ENCODE results near the gene POLDIP3.

POLDIP3 gene

DNA sequence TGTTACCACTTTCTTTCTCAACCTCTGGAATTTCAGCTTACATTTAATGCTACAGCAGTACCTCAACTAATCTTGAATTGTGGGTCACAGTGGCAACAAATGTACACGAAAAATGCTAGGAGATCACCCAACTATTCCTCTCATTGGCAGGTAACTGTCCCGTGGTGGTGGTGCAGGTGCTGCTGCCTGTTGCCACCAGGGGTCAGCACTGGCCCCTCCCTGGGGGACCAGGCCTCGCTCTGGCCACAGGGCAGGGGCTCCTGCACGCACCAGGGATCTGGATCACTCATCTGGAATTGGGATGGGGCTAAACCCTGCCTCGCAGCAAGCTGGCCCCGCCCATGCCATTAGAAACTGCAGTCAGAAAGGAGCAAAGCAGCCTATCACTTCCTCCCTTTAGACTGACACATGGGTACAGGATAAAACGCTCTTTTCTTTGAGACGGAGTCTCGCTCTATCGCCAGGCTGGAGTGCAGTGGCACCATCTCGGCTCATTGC is 6.9 kb upstream of the POLDIP3 start (continued):
- TF ChIP-seq GLI4 (tag by site-specific recombination; IDR thresholded peaks at IDR 0.05), result no peak
- no peak for TF ChIP-seq ZNF10 (tag by site-specific recombination; IDR thresholded peaks at IDR 0.05)
- no peak for TF ChIP-seq ZNF837 (tag by site-specific recombination; IDR thresholded peaks at IDR 0.05)
- TF ChIP-seq ZIC2 (tag by site-specific recombination; IDR thresholded peaks at IDR 0.05), result peak; percentile 58
- 0 out of 2 replicates have a peak, but pooled peaks have one; percentile 32 for TF ChIP-seq ZNF2 (tag by site-specific recombination; IDR thresholded peaks at IDR 0.05)
- peak; percentile 63; the same call in 1 of the 2 replicates for TF ChIP-seq GLIS2 (tag by site-specific recombination; IDR thresholded peaks at IDR 0.05)
- TF ChIP-seq ZNF121 (tag by site-specific recombination; IDR thresholded peaks at IDR 0.05), result no peak
- TF ChIP-seq ZNF423 (tag by site-specific recombination; IDR thresholded peaks at IDR 0.05), result 0 out of 2 replicates have a peak, but pooled peaks have one; percentile 17
- no peak for TF ChIP-seq ZNF324 (tag by site-specific recombination; IDR thresholded peaks at IDR 0.05)
- no peak for TF ChIP-seq ZBTB7A (tag by site-specific recombination; IDR thresholded peaks at IDR 0.05; ENCODE audit: low read depth)
- peak; percentile 82 for TF ChIP-seq ZBTB17 (tag by site-specific recombination; IDR thresholded peaks at IDR 0.05)
- 0 out of 2 replicates have a peak, but pooled peaks have one; percentile 10 for TF ChIP-seq PRDM10 (tag by site-specific recombination; IDR thresholded peaks at IDR 0.05)
- TF ChIP-seq ZNF223 (tag by site-specific recombination; IDR thresholded peaks at IDR 0.05), result no peak
- TF ChIP-seq SP2 (tag by site-specific recombination; IDR thresholded peaks at IDR 0.05), result peak; percentile 41
- TF ChIP-seq, protein P1, sequence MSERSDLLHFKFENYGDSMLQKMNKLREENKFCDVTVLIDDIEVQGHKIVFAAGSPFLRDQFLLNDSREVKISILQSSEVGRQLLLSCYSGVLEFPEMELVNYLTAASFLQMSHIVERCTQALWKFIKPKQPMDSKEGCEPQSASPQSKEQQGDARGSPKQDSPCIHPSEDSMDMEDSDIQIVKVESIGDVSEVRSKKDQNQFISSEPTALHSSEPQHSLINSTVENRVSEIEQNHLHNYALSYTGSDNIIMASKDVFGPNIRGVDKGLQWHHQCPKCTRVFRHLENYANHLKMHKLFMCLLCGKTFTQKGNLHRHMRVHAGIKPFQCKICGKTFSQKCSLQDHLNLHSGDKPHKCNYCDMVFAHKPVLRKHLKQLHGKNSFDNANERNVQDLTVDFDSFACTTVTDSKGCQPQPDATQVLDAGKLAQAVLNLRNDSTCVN (tag by site-specific recombination; optimal IDR thresholded peaks at IDR 0.05), result peak; percentile 17
- no peak for TF ChIP-seq ZSCAN16 (tag by site-specific recombination; IDR thresholded peaks at IDR 0.05)
- TF ChIP-seq ZNF707 (tag by site-specific recombination; IDR thresholded peaks at IDR 0.05), result no peak
- no peak for TF ChIP-seq ZNF114 (tag by site-specific recombination; IDR thresholded peaks at IDR 0.05)
- TF ChIP-seq, protein P2, sequence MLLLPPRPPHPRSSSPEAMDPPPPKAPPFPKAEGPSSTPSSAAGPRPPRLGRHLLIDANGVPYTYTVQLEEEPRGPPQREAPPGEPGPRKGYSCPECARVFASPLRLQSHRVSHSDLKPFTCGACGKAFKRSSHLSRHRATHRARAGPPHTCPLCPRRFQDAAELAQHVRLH (tag by site-specific recombination; IDR thresholded peaks at IDR 0.05), result no peak
- peak; percentile 97 for TF ChIP-seq ZNF664 (tag by site-specific recombination; IDR thresholded peaks at IDR 0.05)
- peak; percentile 94 for TF ChIP-seq ZBTB48 (tag by site-specific recombination; IDR thresholded peaks at IDR 0.05)
- TF ChIP-seq ZFHX2 (tag by site-specific recombination; conservative IDR thresholded peaks at IDR 0.05), result no peak
- no peak for TF ChIP-seq ZNF843 (tag by site-specific recombination; IDR thresholded peaks at IDR 0.05)
- peak; percentile 65; the same call in 1 of the 2 replicates for TF ChIP-seq TRIM28 (IDR thresholded peaks at IDR 0.05; ENCODE audit: borderline replicate concordance, low read length)
- TF ChIP-seq KLF17 (tag by site-specific recombination; IDR thresholded peaks at IDR 0.05), result peak; percentile 66
- TF ChIP-seq ZBTB20 (tag by site-specific recombination; IDR thresholded peaks at IDR 0.05), result peak; percentile 86
- peak; percentile 74 for TF ChIP-seq ZXDB (tag by site-specific recombination; IDR thresholded peaks at IDR 0.05)
- no peak for TF ChIP-seq ZNF514 (tag by site-specific recombination; IDR thresholded peaks at IDR 0.05)
- no peak for TF ChIP-seq ZNF558 (tag by site-specific recombination; IDR thresholded peaks at IDR 0.05)
- TF ChIP-seq, protein P3, sequence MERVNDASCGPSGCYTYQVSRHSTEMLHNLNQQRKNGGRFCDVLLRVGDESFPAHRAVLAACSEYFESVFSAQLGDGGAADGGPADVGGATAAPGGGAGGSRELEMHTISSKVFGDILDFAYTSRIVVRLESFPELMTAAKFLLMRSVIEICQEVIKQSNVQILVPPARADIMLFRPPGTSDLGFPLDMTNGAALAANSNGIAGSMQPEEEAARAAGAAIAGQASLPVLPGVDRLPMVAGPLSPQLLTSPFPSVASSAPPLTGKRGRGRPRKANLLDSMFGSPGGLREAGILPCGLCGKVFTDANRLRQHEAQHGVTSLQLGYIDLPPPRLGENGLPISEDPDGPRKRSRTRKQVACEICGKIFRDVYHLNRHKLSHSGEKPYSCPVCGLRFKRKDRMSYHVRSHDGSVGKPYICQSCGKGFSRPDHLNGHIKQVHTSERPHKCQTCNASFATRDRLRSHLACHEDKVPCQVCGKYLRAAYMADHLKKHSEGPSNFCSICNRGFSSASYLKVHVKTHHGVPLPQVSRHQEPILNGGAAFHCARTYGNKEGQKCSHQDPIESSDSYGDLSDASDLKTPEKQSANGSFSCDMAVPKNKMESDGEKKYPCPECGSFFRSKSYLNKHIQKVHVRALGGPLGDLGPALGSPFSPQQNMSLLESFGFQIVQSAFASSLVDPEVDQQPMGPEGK (tag by site-specific recombination; IDR thresholded peaks at IDR 0.05), result peak; percentile 40; the same call in 1 of the 2 replicates
- TF ChIP-seq ZNF112 (tag by site-specific recombination; IDR thresholded peaks at IDR 0.05), result no peak
- peak; percentile 59; the same call in 1 of the 2 replicates for TF ChIP-seq ZBTB6 (tag by site-specific recombination; IDR thresholded peaks at IDR 0.05)
- TF ChIP-seq IKZF3 (tag by site-specific recombination; IDR thresholded peaks at IDR 0.05), result peak; percentile 82
- no peak for TF ChIP-seq ZNF266 (tag by site-specific recombination; IDR thresholded peaks at IDR 0.05; ENCODE audit: low read depth)

All from HEK293 (cell line).